CD4-positive, alpha-beta T cell treated with Interleukin-6 at 100 ng/mL for 8 hours (primary cell): ENCODE results near the gene CCDC88A.
"Not testable (repeated sequence)": the region's sequence is repeated elsewhere in the genome, so short reads cannot be mapped to it uniquely, and the experiment has no call there.

Experiments used
- DNase-seq: peaks from one replicate; pipeline ENCODE4 v3.0.0-alpha.2; 2020; ENCODE audit warnings: mixed read lengths, low spot score

Gene CCDC88A

GRCh38 chr2:55371376-55371775 is 48.3 kb downstream of the CCDC88A start:
- no peak for DNase-seq

GRCh38 chr2:55370208-55370607 is 49.4 kb downstream of the CCDC88A start:
- DNase-seq = no peak

DNA sequence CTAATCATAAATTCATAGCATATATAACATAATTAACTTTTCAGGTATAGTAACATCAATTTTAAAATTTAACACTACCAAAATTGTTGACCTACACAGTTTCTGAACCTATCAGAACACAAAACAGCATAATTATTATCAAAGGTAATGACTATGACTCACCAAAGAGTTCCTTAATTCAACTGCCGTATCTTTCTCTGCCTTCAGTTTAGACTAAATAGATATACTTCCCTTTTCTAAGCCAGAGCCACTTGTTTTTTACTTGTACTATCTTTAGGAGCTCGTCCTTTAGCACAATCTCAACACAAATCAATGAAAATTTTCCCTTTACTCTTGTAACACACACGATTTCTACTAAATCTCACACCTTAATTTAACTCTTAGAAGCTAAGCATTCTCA is 54.4 kb downstream of the CCDC88A start:
- no peak for DNase-seq

DNA sequence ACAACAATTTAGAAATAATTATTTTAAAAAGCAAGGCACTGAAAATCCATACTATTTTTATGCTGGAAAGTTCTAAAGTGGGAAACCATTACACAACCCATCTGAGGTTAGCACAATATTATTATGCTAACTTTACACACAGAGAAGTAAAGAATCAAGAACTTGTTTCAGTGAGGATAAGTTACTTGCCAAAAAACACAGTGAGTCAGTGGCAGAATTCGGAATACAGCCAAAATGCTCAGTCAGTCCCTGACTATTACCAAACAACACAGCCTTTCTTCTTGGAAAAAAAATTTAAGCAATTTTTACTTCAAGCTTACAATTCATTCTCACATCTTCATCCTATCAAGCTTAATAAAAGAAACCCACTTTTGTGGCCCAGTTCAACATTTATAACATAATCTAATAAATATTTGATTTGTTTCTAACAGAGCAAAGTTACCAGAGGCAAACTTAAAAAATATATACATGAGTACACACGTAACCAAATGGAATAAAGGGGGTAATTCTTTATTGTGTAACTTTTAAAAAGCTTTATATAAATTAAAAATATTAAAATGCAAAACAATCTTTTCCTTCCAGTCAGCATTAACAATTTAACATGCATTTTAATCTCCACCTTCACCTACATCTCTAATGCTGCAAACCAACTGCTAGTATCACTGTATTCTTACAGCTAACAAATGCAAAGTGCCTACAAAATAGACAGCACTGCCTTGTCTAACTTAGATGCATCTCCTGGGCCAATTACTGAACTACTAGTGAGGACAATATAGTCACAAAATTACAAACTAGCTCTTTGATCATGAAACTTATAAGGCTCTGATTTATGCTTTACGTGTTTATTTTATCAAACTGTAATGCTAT is 55.2 kb downstream of the CCDC88A start:
- no peak for DNase-seq

DNA sequence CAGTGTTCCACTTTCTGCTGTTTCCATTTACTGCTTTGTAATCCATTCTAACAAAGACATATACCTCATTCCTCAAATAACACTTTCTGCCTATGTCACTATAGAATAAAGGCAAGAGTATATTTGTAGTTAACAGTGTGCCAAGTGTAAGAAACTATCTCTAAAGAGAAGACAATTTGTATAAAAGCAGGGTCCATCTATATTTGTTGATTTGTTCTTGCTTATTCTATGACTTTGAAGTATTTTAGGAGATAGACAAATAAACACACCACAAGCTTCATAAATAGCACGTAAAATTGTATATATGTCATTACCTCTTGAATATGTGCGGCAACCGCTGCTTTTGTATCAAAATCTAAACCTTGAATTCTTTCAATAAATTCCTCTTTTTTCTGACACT is 56.0 kb downstream of the CCDC88A start:
- no peak for DNase-seq

GRCh38 chr2:55361465-55362189 is 58.0 kb downstream of the CCDC88A start:
- DNase-seq = no peak

DNA sequence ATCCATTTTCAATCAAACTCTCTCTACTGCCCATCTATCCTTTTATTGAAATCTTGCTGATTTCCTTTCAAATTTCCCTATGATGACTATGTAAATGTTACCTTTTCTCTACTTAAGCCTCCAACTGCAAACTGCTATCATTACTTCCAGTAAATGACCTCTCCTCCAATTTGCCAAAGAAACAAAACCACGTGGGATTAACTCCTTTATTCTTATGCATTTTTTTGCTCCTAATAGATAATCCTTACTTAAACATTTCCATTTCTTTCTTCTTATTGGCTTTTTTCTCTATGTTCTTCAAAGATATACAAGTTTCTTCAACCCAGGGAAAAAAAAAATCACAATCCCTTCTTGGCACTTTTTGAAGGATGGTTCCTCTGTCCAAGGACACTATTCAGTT is 61.2 kb downstream of the CCDC88A start:
- no peak for DNase-seq

- no peak for DNase-seq
Observed at GRCh38 chr2:55357927-55358326, 61.7 kb downstream of the CCDC88A start.

- DNase-seq = no peak
Observed at GRCh38 chr2:55357164-55357563, 62.5 kb downstream of the CCDC88A start.

DNA sequence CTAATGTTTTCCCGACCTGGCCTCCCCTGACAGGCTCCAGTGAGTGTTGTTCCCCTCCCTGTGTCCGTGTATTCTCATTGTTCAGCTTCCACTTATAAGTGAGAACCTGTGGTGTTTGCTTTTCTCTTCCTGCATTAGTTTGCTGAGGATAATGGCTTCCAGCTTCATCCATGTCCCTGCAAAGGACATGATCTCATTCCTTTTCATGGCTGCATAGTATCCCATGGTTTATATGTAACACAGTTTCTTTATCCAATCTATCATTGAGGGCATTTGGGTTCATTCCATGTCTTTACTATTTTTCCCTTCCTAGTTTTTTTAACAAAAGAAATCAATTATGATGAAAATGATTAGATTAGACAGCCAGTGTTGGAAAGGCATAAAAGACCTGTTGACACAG is 63.5 kb downstream of the CCDC88A start:
- DNase-seq = not testable (repeated sequence)

DNA sequence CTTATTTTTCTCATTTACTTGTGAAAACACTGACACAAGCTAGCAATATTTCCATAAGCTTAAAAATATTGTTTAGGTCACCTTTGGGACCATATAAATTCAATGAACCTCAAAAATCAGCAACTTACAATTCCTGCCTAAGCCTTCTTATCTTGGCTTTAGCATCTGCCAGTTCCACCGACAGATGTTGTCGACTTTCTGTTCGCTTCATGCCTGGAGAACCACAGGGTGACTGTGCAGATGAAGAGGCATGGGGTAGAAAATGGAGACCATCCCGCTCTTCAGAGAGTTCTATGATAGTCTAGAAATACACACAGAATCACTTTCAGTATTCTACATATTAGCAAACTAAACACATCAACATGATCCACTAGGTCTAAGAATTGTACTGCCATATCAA is 64.2 kb downstream of the CCDC88A start:
- no peak for DNase-seq

- no peak for DNase-seq
Observed at GRCh38 chr2:55351672-55352071, 68.0 kb downstream of the CCDC88A start.

GRCh38 chr2:55345064-55345463 is 74.6 kb downstream of the CCDC88A start:
- DNase-seq = no peak

GRCh38 chr2:55338268-55338667 is 81.4 kb downstream of the CCDC88A start:
- DNase-seq = no peak

GRCh38 chr2:55334728-55335127 is 84.9 kb downstream of the CCDC88A start:
- no peak for DNase-seq

DNA sequence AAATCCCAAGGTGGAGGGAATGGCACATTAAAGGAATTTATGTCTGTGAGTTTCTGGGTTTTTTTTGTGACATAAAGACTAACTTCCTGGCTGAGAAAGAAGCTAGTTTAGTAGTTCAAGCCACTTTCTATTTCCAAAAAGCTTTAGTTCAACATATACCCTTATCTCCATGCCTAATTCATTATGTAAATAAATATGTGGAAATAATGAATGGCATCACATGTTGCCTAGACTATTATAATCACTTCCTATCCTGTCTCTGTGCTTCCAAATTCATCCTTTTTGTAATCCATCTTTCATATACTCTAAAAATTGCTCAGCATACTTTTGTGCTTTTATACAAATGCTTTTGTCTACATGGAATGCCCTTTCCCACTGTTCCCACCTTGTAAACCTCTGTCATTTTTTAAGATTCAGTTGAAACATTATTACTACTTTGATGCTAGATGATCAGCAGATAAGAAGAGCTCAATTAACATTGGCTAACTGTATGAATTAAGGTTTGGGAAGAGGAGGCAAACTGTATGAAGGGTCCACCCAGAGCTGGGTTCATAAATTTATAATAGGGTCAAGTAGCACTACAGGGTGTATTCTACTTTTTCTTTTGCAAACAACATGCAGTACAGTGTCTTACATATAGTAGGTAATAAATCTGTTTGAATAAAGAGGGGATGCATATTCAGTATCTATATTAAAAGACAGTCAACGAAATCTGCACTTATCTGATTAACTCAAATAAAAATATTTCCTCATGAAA is 88.9 kb downstream of the CCDC88A start:
- DNase-seq = no peak

- no peak for DNase-seq
Observed at GRCh38 chr2:55327470-55328230, 92.0 kb downstream of the CCDC88A start.

DNA sequence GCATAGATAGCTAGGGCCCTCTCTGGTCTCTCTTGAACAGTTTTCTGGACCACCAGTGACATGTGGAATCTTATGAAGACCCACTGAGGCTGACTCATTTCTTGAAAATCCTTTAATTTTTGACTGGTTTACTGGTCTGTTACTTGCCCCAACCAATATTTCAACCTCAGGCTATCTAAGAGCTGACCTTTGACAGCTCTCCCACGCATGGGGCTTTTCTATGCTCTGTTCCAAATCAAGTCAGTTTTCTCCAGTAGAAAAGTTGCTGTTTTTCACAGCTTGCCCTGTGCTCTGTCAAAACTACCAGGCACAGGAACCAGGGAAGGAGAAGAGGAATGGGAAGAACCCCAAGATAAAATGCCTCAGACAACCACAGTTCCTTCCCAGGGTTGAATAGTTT is 104.7 kb downstream of the CCDC88A start:
- DNase-seq = no peak

GRCh38 chr2:55311444-55311870 is 108.2 kb downstream of the CCDC88A start:
- DNase-seq = no peak

DNA sequence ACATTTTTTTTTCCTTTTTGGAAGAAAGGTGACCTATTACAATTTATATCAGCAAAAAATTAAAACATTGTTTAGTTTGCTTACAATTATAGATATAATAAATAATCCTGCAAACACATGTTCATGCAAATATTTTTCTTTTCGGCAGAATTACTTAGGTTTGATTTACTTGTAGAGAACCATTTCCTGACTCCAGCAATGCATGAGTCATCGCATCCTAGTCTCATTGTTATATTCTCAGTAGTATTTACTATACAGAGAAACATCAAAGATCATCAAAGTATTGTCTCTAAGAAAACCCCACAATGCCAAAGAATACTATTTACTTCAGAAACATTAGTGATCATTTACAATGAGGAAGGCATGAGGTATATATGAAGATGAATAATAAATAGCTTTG is 110.2 kb downstream of the CCDC88A start:
- DNase-seq = no peak

- no peak for DNase-seq
Observed at GRCh38 chr2:55302241-55302640, 117.4 kb downstream of the CCDC88A start.

DNA sequence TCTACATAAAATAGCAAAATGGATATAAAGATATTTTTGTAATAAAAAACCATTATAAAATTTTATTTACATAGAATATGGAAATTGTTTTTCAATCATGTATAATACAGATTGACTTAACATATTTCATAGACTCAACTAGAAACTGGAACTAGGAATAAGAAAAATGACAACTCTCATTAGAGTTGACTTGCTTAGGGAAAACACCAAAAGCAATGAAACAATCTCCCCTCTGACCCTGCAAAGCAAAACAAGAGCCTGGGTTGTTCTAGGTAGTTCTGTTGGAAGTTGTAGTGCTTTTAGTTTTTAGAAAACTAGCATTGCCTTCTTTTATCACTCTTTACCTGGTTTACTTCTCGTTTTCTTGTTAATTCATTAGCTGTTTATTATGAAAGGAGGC is 118.4 kb downstream of the CCDC88A start:
- DNase-seq = no peak
